ENCODE results near the gene GIGYF1.
"Not testable (repeated sequence)": the region's sequence is repeated elsewhere in the genome, so short reads cannot be mapped to it uniquely, and the experiment has no call there.

Gene GIGYF1

GRCh38 chr7:100706672-100707311 lies 12.7 kb upstream of the GIGYF1 start:
- no peak for DNase-seq

DNA sequence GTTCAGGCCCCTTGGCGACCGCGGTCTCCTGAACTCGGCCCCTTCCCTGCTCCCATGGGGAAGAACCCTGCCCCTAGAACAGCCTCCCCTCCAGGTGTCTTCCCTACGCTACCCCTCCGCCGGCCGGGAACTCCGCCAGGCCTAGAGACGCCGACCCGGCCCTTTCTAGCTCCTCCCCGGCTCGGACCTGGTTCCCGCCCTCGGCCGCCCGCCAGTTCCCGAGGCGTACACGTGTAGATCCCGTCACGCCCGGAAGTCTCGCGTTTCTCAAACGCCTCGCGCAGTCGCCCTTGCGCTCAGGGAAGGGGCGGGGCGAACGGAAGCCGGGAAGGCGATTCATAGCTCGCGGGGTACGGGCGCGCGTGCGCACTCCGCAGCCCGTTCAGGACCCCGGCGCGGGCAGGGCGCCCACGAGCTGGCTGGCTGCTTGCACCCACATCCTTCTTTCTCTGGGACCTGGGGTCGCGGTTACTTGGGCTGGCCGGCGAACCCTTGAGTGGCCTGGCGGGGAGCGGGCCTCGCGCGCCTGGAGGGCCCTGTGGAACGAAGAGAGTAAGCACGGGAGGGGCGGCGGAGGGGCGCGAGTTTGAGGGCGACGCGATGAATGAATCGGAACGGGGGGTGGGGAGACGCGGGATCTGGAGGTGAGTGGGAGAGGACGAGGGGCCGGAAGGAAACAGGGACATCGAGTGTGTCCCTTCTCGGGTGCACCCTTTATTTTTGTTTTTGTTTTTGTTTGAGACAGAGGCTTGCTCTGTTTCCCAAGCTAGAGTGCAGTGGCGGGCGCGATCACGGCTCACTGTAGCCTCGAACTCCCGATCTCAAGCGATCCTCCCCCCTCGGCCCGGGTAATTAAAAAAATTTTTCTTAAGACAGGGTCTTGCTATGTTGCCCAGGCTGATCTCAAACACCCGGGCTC lies 12.0 kb upstream of the GIGYF1 start, which contains the start of gene POP7:
Gene POP7 (plus strand): TSS at position 369 of the 919 bp plus-strand sequence. CDS start 710 bp downstream, outside the sequence.
- DNase-seq: peak; percentile 99

- peak; percentile 86 for DNase-seq
Measured at GRCh38 chr7:100705320-100705752, 11.3 kb upstream of the GIGYF1 start.

DNA sequence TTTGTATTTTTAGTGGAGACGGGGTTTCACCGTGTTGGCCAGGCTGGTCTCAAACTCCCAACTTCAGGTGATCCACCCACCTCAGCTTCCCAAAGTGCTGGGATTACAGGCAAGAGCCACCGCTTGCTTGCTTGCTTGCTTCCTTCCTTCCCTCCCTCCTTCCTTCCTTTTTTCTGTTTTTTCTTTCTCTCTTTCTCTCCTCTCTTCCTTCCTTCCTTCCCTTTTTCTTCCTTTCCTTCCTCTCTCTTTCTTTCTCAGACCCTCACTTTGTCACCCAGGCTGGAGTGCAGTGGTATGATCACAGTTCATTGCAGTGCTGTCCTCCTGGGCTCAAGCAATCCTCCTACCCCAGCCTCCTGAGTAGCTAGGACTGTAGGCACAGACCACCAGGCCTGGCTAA lies 7.0 kb upstream of the GIGYF1 start:
- not testable (repeated sequence) for DNase-seq

- DNase-seq: no peak
Measured at GRCh38 chr7:100699018-100699417, 5.0 kb upstream of the GIGYF1 start.

GRCh38 chr7:100696123-100696521 lies 2.1 kb upstream of the GIGYF1 start:
- no peak for DNase-seq

GRCh38 chr7:100693312-100694097 lies 545 bp downstream of the GIGYF1 start:
- no peak for DNase-seq

DNA sequence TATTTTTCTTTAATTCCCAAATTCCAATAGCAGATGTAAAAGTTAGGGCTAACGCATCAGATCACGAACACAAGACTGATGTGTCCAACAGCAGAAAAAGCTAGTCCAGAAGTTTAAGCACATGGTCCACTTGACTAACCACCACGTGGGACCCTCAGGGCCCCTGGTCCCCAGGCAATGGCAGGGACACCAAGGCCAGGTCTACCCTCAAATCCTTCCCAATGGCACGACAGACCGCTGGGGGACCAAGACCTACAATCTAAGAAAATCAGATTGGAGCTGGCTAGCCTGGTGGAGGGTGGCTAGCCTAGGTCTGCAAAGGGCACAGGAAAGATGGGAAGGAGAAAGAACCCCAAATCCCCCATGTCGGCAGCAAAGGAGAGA lies 1.5 kb downstream of the GIGYF1 start:
- no peak for DNase-seq

- DNase-seq: peak; percentile 83
Measured at GRCh38 chr7:100691676-100692577, 2.1 kb downstream of the GIGYF1 start.

DNA sequence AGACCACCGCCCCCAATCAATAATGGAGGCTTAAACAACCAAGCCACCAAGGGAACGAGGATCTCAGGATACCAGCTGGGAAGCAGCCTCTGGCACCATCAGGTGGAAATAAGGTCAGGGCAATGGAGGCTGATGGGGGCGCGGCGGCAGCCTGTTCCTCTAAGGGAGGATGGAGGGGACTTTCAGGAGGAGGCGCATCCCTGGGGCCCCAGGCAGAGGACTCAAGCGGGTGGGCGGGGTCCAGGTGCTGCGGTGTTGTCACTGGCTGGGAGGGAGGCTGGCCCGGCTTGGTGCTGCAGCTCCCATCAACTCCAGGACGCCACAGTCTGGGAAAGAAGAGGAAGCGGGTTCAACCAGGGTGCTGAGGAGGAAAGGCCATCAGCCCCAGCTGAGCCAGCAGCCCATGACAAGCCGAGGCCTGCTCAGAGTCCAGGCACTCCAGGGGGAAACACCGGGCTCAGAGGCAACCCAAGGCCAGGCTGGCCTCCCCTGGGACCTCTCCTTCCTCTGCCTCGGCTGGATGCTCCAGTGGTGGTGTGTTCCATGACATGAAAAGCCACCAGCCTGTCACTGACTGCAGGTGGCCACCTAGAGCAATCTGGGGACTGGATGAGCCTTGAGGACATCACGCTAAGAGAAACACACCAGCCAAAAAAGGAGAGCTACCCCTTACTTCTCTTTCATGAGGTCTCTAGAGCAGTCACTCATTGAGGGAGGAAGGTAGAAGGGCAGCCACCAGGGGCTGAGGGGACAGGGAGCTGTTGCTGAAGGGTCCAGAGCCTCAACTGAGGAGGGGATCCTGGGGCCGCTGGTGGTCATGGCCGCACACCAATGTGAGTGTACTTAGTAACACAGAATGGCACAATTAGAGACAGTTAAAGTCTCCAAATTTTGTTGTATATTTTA lies 4.6 kb downstream of the GIGYF1 start:
- DNase-seq: no peak

GRCh38 chr7:100688326-100688860 lies 5.7 kb downstream of the GIGYF1 start:
- no peak for DNase-seq

DNA sequence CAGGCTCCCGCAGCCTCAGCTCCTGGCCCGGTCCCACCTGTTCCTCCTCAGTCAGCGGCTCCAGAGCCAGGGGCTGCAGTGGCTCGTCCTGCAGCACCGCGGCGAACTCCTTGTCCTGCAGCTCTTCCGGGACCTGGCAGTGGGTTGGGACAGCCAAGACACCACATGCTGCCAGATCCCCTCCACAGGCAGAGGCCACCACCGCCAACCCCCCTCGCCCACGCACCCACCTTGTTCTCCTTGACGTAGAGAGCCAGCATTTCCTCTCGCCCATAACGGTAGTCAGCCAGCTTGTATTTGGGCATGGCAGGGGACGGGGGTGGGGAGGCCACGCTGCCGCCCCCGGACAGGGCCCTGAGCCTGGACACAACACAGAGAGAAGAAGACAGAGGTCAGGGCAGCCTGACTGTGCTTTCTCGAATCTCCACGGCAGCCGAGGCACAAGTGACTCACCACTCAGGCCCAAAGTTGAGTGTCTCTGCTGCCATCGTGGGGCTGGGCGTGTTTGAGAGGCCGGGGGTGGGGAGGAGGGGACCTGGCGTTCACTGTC lies 6.2 kb downstream of the GIGYF1 start:
- DNase-seq: no peak

DNA sequence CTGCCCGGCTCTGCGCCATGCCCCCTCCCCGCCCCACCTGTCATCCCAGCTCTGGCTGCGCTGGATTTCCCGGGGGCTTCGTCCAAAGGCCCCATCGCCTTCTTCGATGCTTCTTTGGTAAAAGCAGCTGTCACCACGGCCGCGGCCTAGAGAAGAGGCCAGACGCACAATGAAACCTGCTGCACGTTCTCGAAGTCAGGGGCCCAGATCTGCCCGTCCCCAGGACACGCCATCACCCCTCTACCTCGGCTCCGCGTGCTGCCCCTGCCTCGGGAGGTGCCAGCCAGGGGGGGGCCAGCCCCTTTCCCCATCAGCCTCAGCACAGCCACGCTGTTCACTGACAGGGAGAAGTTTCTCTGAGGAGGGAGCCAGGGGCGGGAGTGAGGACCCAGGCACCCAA lies 6.8 kb downstream of the GIGYF1 start:
- DNase-seq: no peak

- no peak for DNase-seq
Measured at GRCh38 chr7:100686822-100687211, 7.2 kb downstream of the GIGYF1 start.

DNA sequence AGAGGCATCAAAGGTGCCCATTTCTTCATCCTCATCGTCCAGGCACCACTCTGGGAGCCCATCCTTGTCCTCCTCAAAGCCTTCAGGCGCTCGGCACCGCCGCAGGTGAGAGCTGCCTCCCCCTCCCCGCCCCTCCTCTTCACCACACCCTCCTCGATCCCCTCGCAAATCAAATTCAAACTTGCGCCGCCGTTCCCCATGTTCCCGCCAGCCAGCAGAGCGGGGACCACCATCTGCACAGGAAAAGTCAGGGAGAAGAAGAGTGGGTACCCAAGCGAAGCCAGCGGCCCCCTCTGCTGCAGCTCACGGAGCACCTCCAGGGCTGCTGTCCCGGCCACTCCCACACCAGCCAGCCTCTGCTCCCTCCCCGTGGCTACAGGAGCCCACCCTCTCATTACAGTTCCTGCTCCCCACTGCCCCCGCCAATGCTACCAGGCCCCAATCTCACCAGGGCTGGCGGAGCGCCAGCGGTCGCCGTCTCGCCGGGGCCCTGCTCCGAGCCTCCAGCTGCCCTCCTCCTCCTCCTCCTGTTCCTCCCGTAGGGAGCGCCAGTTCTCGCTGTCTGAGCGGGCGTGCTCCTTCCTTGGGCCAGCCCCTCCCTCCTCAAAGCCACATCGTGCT lies 7.7 kb downstream of the GIGYF1 start:
- no peak for DNase-seq

DNA sequence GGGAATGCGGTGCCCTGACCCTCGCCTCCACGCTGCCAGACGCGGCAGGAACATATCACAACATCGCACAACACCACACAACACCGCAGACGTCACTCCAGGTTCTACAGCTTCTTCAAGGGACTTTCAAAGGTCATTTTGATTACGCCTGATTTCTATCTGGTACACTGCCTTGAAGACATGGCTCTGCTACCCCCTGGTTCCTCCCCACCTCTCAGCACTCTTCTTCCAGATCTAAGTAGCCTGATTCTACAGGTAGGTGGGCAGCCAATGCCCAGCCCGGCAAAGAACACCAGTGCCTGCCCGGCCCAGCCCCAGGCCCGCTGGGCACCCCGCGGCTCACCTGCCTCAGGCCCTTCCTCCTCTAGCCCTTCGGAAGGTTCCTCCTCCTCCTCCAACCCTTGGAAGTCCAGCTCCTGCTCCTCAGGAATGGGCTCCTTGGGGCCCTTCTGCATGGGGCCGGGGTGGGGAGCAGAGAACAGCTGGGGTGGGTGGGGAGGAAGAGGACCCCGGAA lies 8.4 kb downstream of the GIGYF1 start:
- no peak for DNase-seq

- DNase-seq: no peak
Measured at GRCh38 chr7:100685049-100685605, 8.9 kb downstream of the GIGYF1 start.

GRCh38 chr7:100684534-100685042 lies 9.5 kb downstream of the GIGYF1 start:
- DNase-seq: no peak

Data from activated CD4-positive, CD25-positive, alpha-beta regulatory T cell treated with anti-CD3 and anti-CD28 coated beads, Interleukin-2, amount 50 U/mL, for 72 hours (primary cell).